Type B pancreatic cell (in vitro differentiated cells): ENCODE data around the gene VIPR2. TPM values are rescaled to one million over a fixed set of nuclear protein-coding genes. Genes with fewer than 3 reads are reported as not detected.
A peak's percentile ranks its signal among the peaks of the same experiment; 100 is the strongest.
"Not testable (repeated sequence)": the region's sequence is repeated elsewhere in the genome, so short reads cannot be mapped to it uniquely, and the experiment has no call there.

ENCODE experiments used
- DNase-seq: peaks from one replicate; pipeline ENCODE4 v3.0.0; 2021; ENCODE audit warnings: mixed read lengths; ENCODE audit not compliant: unreplicated experiment; ENCODE audit errors: extremely low spot score
- H3K27ac Mint-ChIP-seq: 2 replicates; pipeline ENCODE4 v1.8.0; 2021; ENCODE audit warnings: mild to moderate bottlenecking, mixed read lengths
- H3K27me3 Mint-ChIP-seq: 2 replicates; pipeline ENCODE4 v1.8.0; 2021; ENCODE audit warnings: mixed read lengths
- H3K36me3 Mint-ChIP-seq: 2 replicates; pipeline ENCODE4 v1.8.0; 2021; ENCODE audit warnings: mixed read lengths
- H3K4me1 Mint-ChIP-seq: one replicate; pipeline ENCODE4 v1.8.0; 2021; ENCODE audit warnings: mixed read lengths; ENCODE audit not compliant: unreplicated experiment
- H3K4me3 Mint-ChIP-seq: 2 replicates; pipeline ENCODE4 v1.8.0; 2021; ENCODE audit warnings: mild to moderate bottlenecking, mixed read lengths
- H3K9me3 Mint-ChIP-seq: 2 replicates; pipeline ENCODE4 v1.8.0; 2021; ENCODE audit warnings: mixed read lengths
- CTCF ChIP-seq: fragments of 200-600 bp; sonication (generic); conservative IDR thresholded peaks from 2 replicates; pipeline ENCODE4 v1.5.0; 2021; ENCODE audit warnings: antibody characterized with exemption, mild to moderate bottlenecking
- total RNA-seq: library from RNA; stranded (reverse); gene quantifications from 2 replicates; pipeline ENCODE4 v1.2.1, GENCODE V29; 2021; ENCODE audit warnings: low replicate concordance

Gene VIPR2
- total RNA-seq, 1 donor from 2014 or later, result 0.31 TPM

DNA sequence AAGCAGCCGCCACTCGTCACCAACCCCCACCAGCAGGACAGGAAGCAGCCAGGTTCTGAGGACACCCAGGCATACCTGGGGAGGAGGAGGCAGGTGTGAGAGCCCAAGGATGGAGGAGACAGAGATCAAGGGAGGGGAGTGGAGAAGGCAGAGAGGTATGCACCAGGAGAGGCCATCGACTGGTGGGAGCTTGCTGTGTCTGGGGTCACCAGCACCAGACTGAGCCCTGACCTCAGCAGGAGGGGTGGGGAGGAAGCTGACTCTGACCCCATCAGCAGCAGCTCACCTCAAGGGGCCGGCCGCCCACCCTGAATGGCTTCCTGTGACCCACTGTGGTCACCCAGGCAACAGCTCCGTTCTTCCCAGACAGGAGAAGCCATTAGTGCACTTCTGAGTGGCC is 7.8 kb downstream of the VIPR2 start:
- Mint-ChIP-seq H3K4me1 (no peaks in the 10 kb centered on the region), H3K27ac (no peak overlapping the region), H3K9me3 (no peaks in the 10 kb centered on the region), H3K4me3 (no peak overlapping the region), H3K36me3 (no peaks in the 10 kb centered on the region), H3K27me3 (peaks cover 51% of the 10 kb centered on the region)
- TF ChIP-seq CTCF, result no peak
- DNase-seq, result peak; percentile 40

GRCh38 chr7:159136442-159136841 is 8.2 kb downstream of the VIPR2 start:
- Mint-ChIP-seq H3K9me3 (no peaks in the 10 kb centered on the region), H3K4me1 (no peaks in the 10 kb centered on the region), H3K36me3 (no peaks in the 10 kb centered on the region), H3K27ac (no peak overlapping the region), H3K27me3 (peaks cover 49% of the 10 kb centered on the region), H3K4me3 (no peak overlapping the region)
- DNase-seq, result no peak
- TF ChIP-seq CTCF, result no peak

DNA sequence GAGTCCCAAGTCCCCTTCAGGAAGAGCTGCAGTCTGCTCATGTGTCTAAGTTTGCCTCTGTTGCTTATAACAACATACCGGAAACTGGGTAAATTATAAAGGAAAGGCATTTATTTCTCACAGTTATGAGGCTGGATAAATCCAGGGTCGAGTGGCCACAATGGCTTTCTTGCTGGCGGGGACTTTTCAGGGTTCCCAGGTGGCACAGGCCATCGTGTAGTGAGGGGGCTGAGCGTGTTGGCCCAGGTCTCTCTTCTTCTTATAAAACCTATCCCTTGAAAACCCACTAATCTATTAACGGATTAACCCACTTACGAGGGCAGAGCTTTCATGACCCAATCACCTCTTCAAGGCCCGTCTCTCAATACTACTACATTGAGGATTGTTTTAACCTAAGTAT is 8.7 kb downstream of the VIPR2 start:
- peaks cover 47% of the 10 kb centered on the region for H3K27me3 Mint-ChIP-seq
- DNase-seq, result no peak
- H3K9me3 Mint-ChIP-seq, result no peaks in the 10 kb centered on the region

GRCh38 chr7:159132670-159133443 is 11.8 kb downstream of the VIPR2 start:
- peaks cover 17% of the 10 kb centered on the region for H3K27me3 Mint-ChIP-seq
- H3K9me3 Mint-ChIP-seq, H3K27ac Mint-ChIP-seq, H3K36me3 Mint-ChIP-seq, H3K4me1 Mint-ChIP-seq, H3K4me3 Mint-ChIP-seq, DNase-seq: not testable (repeated sequence)

More for the DNA sequence above, 8.7 kb downstream of the VIPR2 start:
- no peak overlapping the region for H3K4me3 Mint-ChIP-seq
- no peak overlapping the region for H3K27ac Mint-ChIP-seq
- H3K4me1 Mint-ChIP-seq, result no peaks in the 10 kb centered on the region
- no peak for TF ChIP-seq CTCF
- no peaks in the 10 kb centered on the region for H3K36me3 Mint-ChIP-seq

GRCh38 chr7:159130820-159131219 is 13.8 kb downstream of the VIPR2 start:
- H3K9me3 Mint-ChIP-seq, result no peaks in the 10 kb centered on the region
- H3K27me3 Mint-ChIP-seq, result peaks cover 14% of the 10 kb centered on the region
- no peaks in the 10 kb centered on the region for H3K36me3 Mint-ChIP-seq
- H3K4me3 Mint-ChIP-seq, result no peak overlapping the region
- H3K27ac Mint-ChIP-seq, result no peak overlapping the region
- peak; percentile 54 for DNase-seq
- no peak for TF ChIP-seq CTCF
- no peaks in the 10 kb centered on the region for H3K4me1 Mint-ChIP-seq

DNA sequence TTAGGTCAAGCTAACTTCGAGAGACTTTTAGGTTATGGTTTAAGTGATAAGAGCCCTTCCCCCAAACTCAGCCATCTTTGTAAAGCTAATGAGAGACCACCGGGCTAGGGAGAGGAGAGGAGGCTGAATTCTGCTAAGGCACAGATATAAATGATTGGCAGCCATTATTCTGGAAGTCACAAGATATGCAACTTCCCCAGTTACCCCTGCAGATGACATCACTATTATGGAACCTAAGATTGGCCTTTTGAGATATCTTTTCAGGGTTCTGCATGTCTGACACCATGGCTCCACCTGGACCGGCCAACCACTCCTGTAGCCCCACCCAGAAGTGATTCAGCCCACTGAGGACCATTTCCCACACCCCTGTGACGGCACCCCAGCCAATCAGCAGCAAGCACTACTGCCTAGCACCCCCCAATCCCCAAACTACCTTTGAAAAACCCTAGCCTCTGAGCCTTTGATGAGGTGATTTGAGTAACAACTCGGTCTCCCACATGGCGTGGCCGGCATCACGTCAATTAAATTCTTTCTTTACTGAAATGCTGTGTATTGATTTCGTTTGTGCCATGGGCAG is 14.4 kb downstream of the VIPR2 start:
- Mint-ChIP-seq H3K36me3 (no peaks in the 10 kb centered on the region), H3K27ac (no peak overlapping the region), H3K4me1 (no peaks in the 10 kb centered on the region), H3K4me3 (no peak overlapping the region), H3K27me3 (peaks cover 14% of the 10 kb centered on the region), H3K9me3 (no peaks in the 10 kb centered on the region)
- peak; percentile 37 for DNase-seq
- TF ChIP-seq CTCF, result no peak
